ENCODE measurements around the gene GID4. TPM values are rescaled to one million over a fixed set of nuclear protein-coding genes. Genes with fewer than 3 reads are reported as not detected.

Gene GID4
- total RNA-seq, 1 donor from 2014 or later = 7.3 TPM

- H3K27me3 Mint-ChIP-seq = no peaks in the 10 kb centered on the region
- peaks cover 3% of the 10 kb centered on the region for H3K4me1 Mint-ChIP-seq
- DNase-seq (no peak), ATAC-seq (ENCODE audit: low read depth) (no peak)
- intact Hi-C loops (cut with micrococcal nuclease) = no loop called here
- POLR2A ChIA-PET = no interaction called here
- no peak overlapping the region for H3K27ac Mint-ChIP-seq
- H3K9me3 Mint-ChIP-seq = no peaks in the 10 kb centered on the region
- CTCF ChIA-PET = interaction anchor here (1.7 kb wide), 1 partner anchor 12 kb away, joined by 7 read pairs; no protein-coding TSS in a partner anchor
- no peak for TF ChIP-seq CTCF (IDR thresholded peaks at IDR 0.05)
- peaks cover 61% of the 10 kb centered on the region for H3K36me3 Mint-ChIP-seq (ENCODE audit: low read depth)
- H3K4me3 Mint-ChIP-seq = no peak overlapping the region
Measured at GRCh38 chr17:18021372-18021771, 17.8 kb upstream of the GID4 start.

- H3K27me3 Mint-ChIP-seq = no peaks in the 10 kb centered on the region
- intact Hi-C loops (cut with micrococcal nuclease) = no loop called here
- ChIA-PET CTCF (no interaction called here), POLR2A (no interaction called here)
- no peaks in the 10 kb centered on the region for H3K9me3 Mint-ChIP-seq
- ATAC-seq (ENCODE audit: low read depth) = no peak
- peaks cover 3% of the 10 kb centered on the region for H3K4me1 Mint-ChIP-seq
- DNase-seq = no peak
- no peak overlapping the region for H3K4me3 Mint-ChIP-seq
- TF ChIP-seq CTCF (IDR thresholded peaks at IDR 0.05) = no peak
- no peak overlapping the region for H3K27ac Mint-ChIP-seq
- peaks cover 55% of the 10 kb centered on the region for H3K36me3 Mint-ChIP-seq (ENCODE audit: low read depth)
Measured at GRCh38 chr17:18025241-18025944, 13.8 kb upstream of the GID4 start.

- Mint-ChIP-seq H3K4me3 (no peak overlapping the region), H3K9me3 (no peaks in the 10 kb centered on the region), H3K36me3 (ENCODE audit: low read depth) (peaks cover 50% of the 10 kb centered on the region), H3K27ac (no peak overlapping the region), H3K4me1 (peaks cover 3% of the 10 kb centered on the region), H3K27me3 (no peaks in the 10 kb centered on the region)
- ChIA-PET CTCF (no interaction called here), POLR2A (interaction anchor here (0.6 kb wide), 1 partner anchor 10 kb away, joined by 4 read pairs; no protein-coding TSS in a partner anchor)
- intact Hi-C loops (cut with micrococcal nuclease) = no loop called here
- TF ChIP-seq CTCF (IDR thresholded peaks at IDR 0.05) = no peak
- ATAC-seq (ENCODE audit: low read depth) (no peak), DNase-seq (no peak)
Measured at GRCh38 chr17:18025945-18026776, 13.0 kb upstream of the GID4 start.

- Mint-ChIP-seq H3K9me3 (no peaks in the 10 kb centered on the region), H3K4me3 (no peak overlapping the region), H3K36me3 (ENCODE audit: low read depth) (peaks cover 46% of the 10 kb centered on the region), H3K27ac (no peak overlapping the region), H3K4me1 (peaks cover 10% of the 10 kb centered on the region), H3K27me3 (no peaks in the 10 kb centered on the region)
- DNase-seq = no peak
- no peak for ATAC-seq (ENCODE audit: low read depth)
- no peak for TF ChIP-seq CTCF (IDR thresholded peaks at IDR 0.05)
- ChIA-PET CTCF (no interaction called here), POLR2A (no interaction called here)
- intact Hi-C loops (cut with micrococcal nuclease) = no loop called here
Measured at GRCh38 chr17:18027280-18027679, 11.9 kb upstream of the GID4 start.

Measured in activated B cell treated with CpG ODN at 0.5 μM for 24 hours (primary cell).